Tibial nerve (tissue), 4 donors: ENCODE measurements around the gene ALOX15B. TPM values are rescaled to one million over a fixed set of nuclear protein-coding genes. Genes with fewer than 3 reads are reported as not detected.

Experiments used
- DNase-seq, 2 donors: peaks; one replicate each; pipeline ENCODE4 v3.0.0-alpha.2; 2019; ENCODE audit warnings: low spot score in 2 of 2
- H3K27ac ChIP-seq, 4 donors: fragments of 200-600 bp; sonication (generic) in 3 of 4; one replicate each; pipeline ENCODE4 v1.5.1; 2017 to 2019; ENCODE audit warnings: mild to moderate bottlenecking in 1 of 4
- H3K27me3 ChIP-seq, 2 donors: fragments of 200-600 bp; sonication (generic) in 1 of 2; one replicate each; pipeline versions ENCODE4 v1.5.1 to v1.6.0; 2017 to 2019
- H3K36me3 ChIP-seq, 3 donors: fragments of 200-600 bp; sonication (generic); one replicate each; pipeline ENCODE4 v1.5.1; 2018 to 2019
- H3K4me1 ChIP-seq, 4 donors: fragments of 200-600 bp; sonication (generic) in 3 of 4; one replicate each; pipeline ENCODE4 v1.5.1; 2017 to 2019
- H3K4me3 ChIP-seq, 4 donors: fragments of 200-600 bp; sonication (generic) in 3 of 4; one replicate each; pipeline ENCODE4 v1.5.1; 2017 to 2019; ENCODE audit warnings: mild to moderate bottlenecking in 1 of 4, moderate library complexity in 1 of 4
- H3K9me3 ChIP-seq, 4 donors: fragments of 200-600 bp; sonication (generic) in 3 of 4; one replicate each; pipeline ENCODE4 v1.5.1; 2017 to 2019
- EP300 ChIP-seq, 2 donors: sonication (generic); formaldehyde crosslinking; IDR thresholded peaks; one replicate each; pipeline ENCODE4 v1.6.1; 2017; ENCODE audit warnings: antibody characterized with exemption in 2 of 2, mild to moderate bottlenecking in 1 of 2
- POLR2A ChIP-seq, 2 donors: fragments of 450-650 bp; IDR thresholded peaks; one replicate each; pipeline ENCODE4 v1.6.1; 2017; ENCODE audit warnings: antibody characterized with exemption in 2 of 2, mild to moderate bottlenecking in 2 of 2, moderate library complexity in 2 of 2
- whole genome bisulfite sequencing, 2 donors: methylation state at CpG; one replicate each; pipeline ENCODE4 v1.1.5; 2018; 5-methylcytosine and 5-hydroxymethylcytosine counted together
- total RNA-seq, 4 donors: library from RNA; depleted of rRNA; stranded (reverse); fragments of >200 nt; gene quantifications; one replicate each; pipeline ENCODE4 v1.1.0, GENCODE V29; 2016
- TF ChIP-seq, protein P1 (sequence below), 5 experiments: fragments of 200-600 bp in 3 of 5; fragments of 450-650 bp in 2 of 5; sonication (generic) in 3 of 5; IDR thresholded peaks; one replicate each; pipeline ENCODE4 v1.5.1; 2016 to 2019; ENCODE audit warnings: antibody characterized with exemption in 5 of 5, mild to moderate bottlenecking in 3 of 5, moderate library complexity in 2 of 5

ALOX15B gene
- total RNA-seq, 4 donors from 2014 or later, result 3.8 to 22.8 (median 9.3) TPM

- Histone ChIP-seq H3K27me3 (peaks cover 0 to 69% of the 10 kb centered on the region in 2 donors), H3K27ac (no peak overlapping the region), H3K36me3 (no peaks in the 10 kb centered on the region), H3K4me1 (peaks cover 0 to 27% (median 13%) of the 10 kb centered on the region in 4 donors), H3K4me3 (peak overlapping the region in 1 of 4 donors; percentile 8), H3K9me3 (no peaks in the 10 kb centered on the region)
- TF ChIP-seq EP300 (IDR thresholded peaks at IDR 0.05), result no peak
- TF ChIP-seq POLR2A (IDR thresholded peaks at IDR 0.05), result no peak
- TF ChIP-seq, protein P1, sequence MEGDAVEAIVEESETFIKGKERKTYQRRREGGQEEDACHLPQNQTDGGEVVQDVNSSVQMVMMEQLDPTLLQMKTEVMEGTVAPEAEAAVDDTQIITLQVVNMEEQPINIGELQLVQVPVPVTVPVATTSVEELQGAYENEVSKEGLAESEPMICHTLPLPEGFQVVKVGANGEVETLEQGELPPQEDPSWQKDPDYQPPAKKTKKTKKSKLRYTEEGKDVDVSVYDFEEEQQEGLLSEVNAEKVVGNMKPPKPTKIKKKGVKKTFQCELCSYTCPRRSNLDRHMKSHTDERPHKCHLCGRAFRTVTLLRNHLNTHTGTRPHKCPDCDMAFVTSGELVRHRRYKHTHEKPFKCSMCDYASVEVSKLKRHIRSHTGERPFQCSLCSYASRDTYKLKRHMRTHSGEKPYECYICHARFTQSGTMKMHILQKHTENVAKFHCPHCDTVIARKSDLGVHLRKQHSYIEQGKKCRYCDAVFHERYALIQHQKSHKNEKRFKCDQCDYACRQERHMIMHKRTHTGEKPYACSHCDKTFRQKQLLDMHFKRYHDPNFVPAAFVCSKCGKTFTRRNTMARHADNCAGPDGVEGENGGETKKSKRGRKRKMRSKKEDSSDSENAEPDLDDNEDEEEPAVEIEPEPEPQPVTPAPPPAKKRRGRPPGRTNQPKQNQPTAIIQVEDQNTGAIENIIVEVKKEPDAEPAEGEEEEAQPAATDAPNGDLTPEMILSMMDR (IDR thresholded peaks at IDR 0.05), result no peak
- WGBS, 2 donors, result 2 to 8% methylated on average over 35 to 40 of the region's 40 CpGs
- DNase-seq, result no peak
Measured at GRCh38 chr17:8072729-8073461, 34.0 kb downstream of the ALOX15B start.

DNA sequence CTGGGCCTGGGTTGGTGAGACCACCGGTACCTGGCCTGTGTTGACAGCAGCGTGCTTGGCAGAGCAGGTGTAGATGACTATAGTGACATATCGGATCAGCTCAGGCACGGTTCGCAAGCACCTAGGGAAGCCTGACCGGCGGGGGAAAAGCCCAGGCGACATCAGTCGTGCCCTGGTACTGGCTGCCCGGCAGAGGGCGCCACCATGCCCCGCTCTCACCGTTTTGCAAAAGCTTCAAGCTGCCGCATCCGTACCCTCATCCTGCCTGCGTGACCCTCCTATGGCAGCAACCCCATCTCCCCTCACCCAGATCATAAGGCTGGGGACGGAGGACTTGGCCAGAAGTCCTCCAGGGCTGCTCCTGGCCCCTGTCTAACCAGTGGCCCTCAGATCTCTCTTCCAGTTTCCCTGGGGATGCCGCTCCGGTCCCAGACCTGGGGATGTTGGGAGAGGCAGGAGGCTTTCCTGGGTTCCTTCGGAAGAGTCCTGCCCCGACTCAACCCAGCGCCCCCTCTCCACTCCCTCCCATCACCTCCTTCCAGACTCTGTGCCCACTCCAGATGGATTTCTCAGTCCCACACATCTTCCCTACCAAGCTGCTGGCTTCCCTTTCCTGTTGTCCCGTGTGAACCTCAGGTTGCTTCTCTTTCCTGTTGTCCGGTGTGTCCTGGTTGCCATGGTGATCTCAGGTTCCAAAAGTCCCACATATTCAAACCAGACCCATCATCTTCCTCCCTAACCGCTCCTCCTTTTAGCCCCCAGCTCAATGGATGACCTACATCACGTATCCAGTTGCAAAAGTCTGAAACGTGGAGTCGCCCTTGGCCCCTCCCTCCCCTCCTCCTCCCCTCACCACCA lies 35.0 kb downstream of the ALOX15B start:
- 4 to 11% methylated on average over 17 to 28 of the region's 28 CpGs for WGBS, 2 donors
- H3K9me3 ChIP-seq, result no peaks in the 10 kb centered on the region
- peak overlapping the region in 2 of 4 donors; percentile 3 to 12 for H3K4me3 ChIP-seq

GRCh38 chr17:8074554-8074953 lies 35.7 kb downstream of the ALOX15B start:
- Histone ChIP-seq H3K9me3 (no peaks in the 10 kb centered on the region), H3K36me3 (no peaks in the 10 kb centered on the region), H3K27me3 (peaks cover 0 to 86% of the 10 kb centered on the region in 2 donors), H3K4me3 (no peak overlapping the region), H3K27ac (no peak overlapping the region), H3K4me1 (peaks cover 0 to 31% (median 13%) of the 10 kb centered on the region in 4 donors)
- TF ChIP-seq POLR2A (IDR thresholded peaks at IDR 0.05) (no peak), EP300 (IDR thresholded peaks at IDR 0.05) (no peak)
- TF ChIP-seq, protein P1 (IDR thresholded peaks at IDR 0.05), result no peak
- whole genome bisulfite sequencing, 2 donors, result 40 to 50% methylated on average over 7 of the region's 7 CpGs
- DNase-seq, result no peak

More for the DNA sequence above, 35.0 kb downstream of the ALOX15B start:
- peaks cover 0 to 79% of the 10 kb centered on the region in 2 donors for H3K27me3 ChIP-seq
- no peak overlapping the region for H3K27ac ChIP-seq
- no peak for DNase-seq
- H3K36me3 ChIP-seq, result no peaks in the 10 kb centered on the region
- H3K4me1 ChIP-seq, result peaks cover 0 to 27% (median 13%) of the 10 kb centered on the region in 4 donors
- TF ChIP-seq, protein P1 (IDR thresholded peaks at IDR 0.05), result peak; percentile 62 to 91 (median 81)
- no peak for TF ChIP-seq EP300 (IDR thresholded peaks at IDR 0.05)

- WGBS, 2 donors, result 85 to 90% methylated on average over 3 of the region's 3 CpGs
- no peak for DNase-seq
- Histone ChIP-seq H3K36me3 (no peaks in the 10 kb centered on the region), H3K27me3 (peaks cover 0 to 89% of the 10 kb centered on the region in 2 donors), H3K4me1 (peaks cover 0 to 35% (median 14%) of the 10 kb centered on the region in 4 donors), H3K9me3 (no peaks in the 10 kb centered on the region), H3K4me3 (no peak overlapping the region), H3K27ac (no peak overlapping the region)
- TF ChIP-seq, protein P1 (IDR thresholded peaks at IDR 0.05), result no peak
- no peak for TF ChIP-seq EP300 (IDR thresholded peaks at IDR 0.05)
- no peak for TF ChIP-seq POLR2A (IDR thresholded peaks at IDR 0.05)
Measured at GRCh38 chr17:8075081-8075480, 36.2 kb downstream of the ALOX15B start.
